Activated CD4-positive, alpha-beta memory T cell treated with anti-CD3 and anti-CD28 coated beads for 36 hours (primary cell): ENCODE measurements around the gene ICE1. TPM values are rescaled to one million over a fixed set of nuclear protein-coding genes. Genes with fewer than 3 reads are reported as not detected.
"Not testable (repeated sequence)": the region's sequence is repeated elsewhere in the genome, so short reads cannot be mapped to it uniquely, and the experiment has no call there.

Source experiments
- CTCF ChIA-PET: fragments of 350-600 bp; sonication (Branson Sonifier 250); formaldehyde crosslinking; loops from one replicate; lab custom pipeline; 2021; ENCODE audit warnings: antibody characterized with exemption, inconsistent platforms; lab: Charles Lee
- POLR2A ChIA-PET: fragments of 350-600 bp; sonication (Branson Sonifier 250); formaldehyde crosslinking; loops from one replicate; lab custom pipeline; 2021; ENCODE audit warnings: antibody characterized with exemption; lab: Charles Lee
- DNase-seq: peaks from one replicate; pipeline ENCODE4 v3.0.0-alpha.2; 2020
- H3K27ac Mint-ChIP-seq: one replicate; pipeline ENCODE4 v1.8.0; 2021; ENCODE audit warnings: mixed read lengths
- H3K27me3 Mint-ChIP-seq: one replicate; pipeline ENCODE4 v1.8.0; 2021; ENCODE audit warnings: mixed read lengths
- H3K36me3 Mint-ChIP-seq: one replicate; pipeline ENCODE4 v1.8.0; 2021; ENCODE audit warnings: mixed read lengths
- H3K4me1 Mint-ChIP-seq: one replicate; pipeline ENCODE4 v1.8.0; 2021; ENCODE audit warnings: low read depth, mixed read lengths
- H3K4me3 Mint-ChIP-seq: one replicate; pipeline ENCODE4 v1.8.0; 2021; ENCODE audit warnings: mild to moderate bottlenecking, mixed read lengths
- H3K9me3 Mint-ChIP-seq: one replicate; pipeline ENCODE4 v1.8.0; 2021; ENCODE audit warnings: mixed read lengths
- intact Hi-C: fragments of 100-400 bp; cut with micrococcal nuclease; formaldehyde crosslinking; loops from one replicate; pipeline ENCODE4 v1.15.1; 2023
- total RNA-seq, 2 experiments: library from RNA; stranded (reverse); gene quantifications; one replicate each; pipeline ENCODE4 v1.2.3, GENCODE V29; 2021

Gene ICE1
- total RNA-seq, 2 experiments from 2014 or later = 25.5 to 26.0 TPM

DNA sequence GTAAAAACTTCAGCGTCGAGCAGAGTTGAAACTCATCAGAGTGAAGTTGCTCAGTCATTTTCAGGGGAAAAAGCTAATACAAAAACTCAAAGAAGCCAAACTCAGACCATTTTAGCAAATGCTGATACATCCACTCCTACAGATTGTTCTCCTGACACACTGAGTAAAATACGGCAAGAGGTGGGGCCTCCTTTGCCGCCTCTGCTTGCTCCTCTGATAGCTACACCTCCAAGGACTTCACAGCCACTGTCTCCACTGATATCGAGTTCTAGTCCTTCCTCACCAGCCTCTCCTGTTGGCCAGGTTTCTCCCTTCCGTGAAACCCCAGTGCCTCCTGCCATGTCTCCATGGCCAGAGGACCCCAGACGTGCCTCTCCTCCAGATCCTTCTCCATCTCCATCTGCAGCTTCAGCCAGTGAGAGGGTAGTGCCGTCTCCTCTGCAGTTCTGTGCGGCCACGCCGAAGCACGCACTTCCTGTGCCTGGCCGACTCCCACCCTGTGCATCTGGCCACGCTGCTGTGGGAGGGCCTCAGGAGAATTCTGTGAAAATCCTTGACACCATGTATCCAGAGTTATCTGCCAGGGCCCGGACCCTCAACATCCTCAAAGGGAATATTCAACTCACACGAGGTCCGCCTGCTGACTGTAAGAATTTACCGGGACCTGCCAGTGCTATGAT, 41.7 kb downstream of the ICE1 start:
- H3K27ac Mint-ChIP-seq = no peak overlapping the region
- ChIA-PET POLR2A (no interaction called here), CTCF (no interaction called here)

DNA sequence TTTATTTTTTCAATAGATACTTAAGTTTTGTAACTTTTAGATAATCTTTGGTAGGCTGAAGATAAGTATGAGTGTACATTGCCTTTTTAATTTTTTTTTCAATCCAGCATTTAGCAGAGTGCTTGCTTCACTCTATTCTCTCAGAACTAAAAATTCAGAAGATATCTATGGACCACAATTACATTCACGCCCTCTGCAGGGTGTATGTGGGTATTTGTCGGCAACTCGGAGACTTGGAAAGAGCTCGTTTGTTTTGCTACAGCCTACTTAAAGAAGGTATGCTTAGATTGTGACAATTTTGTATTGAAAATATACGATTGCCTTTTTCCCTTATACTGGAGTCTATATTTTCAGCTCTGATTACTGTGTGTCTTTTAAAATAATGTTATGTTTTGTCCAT, 43.8 kb downstream of the ICE1 start:
- H3K4me1 Mint-ChIP-seq = no peaks in the 10 kb centered on the region
- intact Hi-C loops = no loop called here
- peaks cover 50% of the 10 kb centered on the region for H3K36me3 Mint-ChIP-seq
- no peak for DNase-seq
- H3K27ac Mint-ChIP-seq = no peak overlapping the region
- H3K27me3 Mint-ChIP-seq = no peaks in the 10 kb centered on the region
- no peak overlapping the region for H3K4me3 Mint-ChIP-seq
- CTCF ChIA-PET = interaction anchor here (1.1 kb wide), 1 partner anchor 15 kb away, joined by 3 read pairs; no protein-coding TSS in a partner anchor
- H3K9me3 Mint-ChIP-seq = no peaks in the 10 kb centered on the region
- POLR2A ChIA-PET = interaction anchor here (1.0 kb wide), 1 partner anchor 9 kb away, joined by 4 read pairs; no protein-coding TSS in a partner anchor

More for the DNA sequence above, 41.7 kb downstream of the ICE1 start:
- Mint-ChIP-seq H3K36me3 (peaks cover 69% of the 10 kb centered on the region), H3K9me3 (no peaks in the 10 kb centered on the region), H3K27me3 (no peaks in the 10 kb centered on the region), H3K4me1 (no peaks in the 10 kb centered on the region), H3K4me3 (no peak overlapping the region)
- intact Hi-C loops = no loop called here
- DNase-seq = no peak

GRCh38 chr5:5467737-5468136, 45.3 kb downstream of the ICE1 start:
- POLR2A ChIA-PET = no interaction called here
- intact Hi-C loops = loop anchor here (2.0 kb wide), 1 partner anchor 21 kb away; no protein-coding TSS in a partner anchor
- Mint-ChIP-seq H3K36me3 (peaks cover 34% of the 10 kb centered on the region), H3K9me3 (no peaks in the 10 kb centered on the region), H3K27me3 (no peaks in the 10 kb centered on the region), H3K27ac (no peak overlapping the region), H3K4me1 (no peaks in the 10 kb centered on the region), H3K4me3 (no peak overlapping the region)
- no peak for DNase-seq
- CTCF ChIA-PET = no interaction called here

GRCh38 chr5:5470933-5471332, 48.5 kb downstream of the ICE1 start:
- no peaks in the 10 kb centered on the region for H3K9me3 Mint-ChIP-seq
- H3K36me3 Mint-ChIP-seq = peaks cover 27% of the 10 kb centered on the region
- ChIA-PET POLR2A (no interaction called here), CTCF (no interaction called here)
- no peaks in the 10 kb centered on the region for H3K4me1 Mint-ChIP-seq
- H3K27me3 Mint-ChIP-seq = no peaks in the 10 kb centered on the region
- no peak overlapping the region for H3K4me3 Mint-ChIP-seq
- no peak overlapping the region for H3K27ac Mint-ChIP-seq
- intact Hi-C loops = no loop called here
- DNase-seq = no peak

GRCh38 chr5:5473226-5473625, 50.7 kb downstream of the ICE1 start:
- H3K9me3 Mint-ChIP-seq = no peaks in the 10 kb centered on the region
- no peaks in the 10 kb centered on the region for H3K4me1 Mint-ChIP-seq
- ChIA-PET CTCF (interaction anchor here (1.5 kb wide), 1 partner anchor 14 kb away, joined by 3 read pairs; no protein-coding TSS in a partner anchor), POLR2A (no interaction called here)
- H3K27ac Mint-ChIP-seq = no peak overlapping the region
- no peak for DNase-seq
- H3K4me3 Mint-ChIP-seq = no peak overlapping the region
- intact Hi-C loops = no loop called here
- H3K36me3 Mint-ChIP-seq = peaks cover 32% of the 10 kb centered on the region
- no peaks in the 10 kb centered on the region for H3K27me3 Mint-ChIP-seq

DNA sequence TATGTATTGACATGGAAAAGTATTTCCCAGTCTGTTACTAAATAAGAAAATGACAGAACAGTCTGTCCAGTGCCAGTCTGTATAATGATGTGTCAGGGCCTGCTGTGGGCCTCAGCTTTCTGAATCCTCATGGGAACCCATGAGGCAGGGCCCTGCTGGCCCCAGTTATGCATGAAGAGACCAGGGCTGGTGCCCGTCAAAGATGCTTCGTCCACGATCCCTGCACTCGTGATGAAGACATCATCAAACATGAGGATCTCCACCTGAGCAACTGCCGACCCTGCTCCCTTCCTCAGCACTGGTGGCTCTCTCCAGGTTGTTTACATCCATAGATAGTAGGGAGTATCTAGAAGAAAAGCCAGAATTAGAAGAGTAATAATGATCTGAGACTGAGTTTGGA, 52.5 kb downstream of the ICE1 start:
- DNase-seq = no peak
- Mint-ChIP-seq H3K27me3 (no peaks in the 10 kb centered on the region), H3K4me3 (no peak overlapping the region), H3K36me3 (peaks cover 44% of the 10 kb centered on the region), H3K9me3 (no peaks in the 10 kb centered on the region), H3K4me1 (peaks cover 9% of the 10 kb centered on the region), H3K27ac (no peak overlapping the region)
- ChIA-PET CTCF (interaction anchor here (1.0 kb wide), 1 partner anchor 17 kb away, joined by 3 read pairs; no protein-coding TSS in a partner anchor), POLR2A (interaction anchor here (1.1 kb wide), 1 partner anchor 8 kb away, joined by 4 read pairs; no protein-coding TSS in a partner anchor)
- intact Hi-C loops = no loop called here

DNA sequence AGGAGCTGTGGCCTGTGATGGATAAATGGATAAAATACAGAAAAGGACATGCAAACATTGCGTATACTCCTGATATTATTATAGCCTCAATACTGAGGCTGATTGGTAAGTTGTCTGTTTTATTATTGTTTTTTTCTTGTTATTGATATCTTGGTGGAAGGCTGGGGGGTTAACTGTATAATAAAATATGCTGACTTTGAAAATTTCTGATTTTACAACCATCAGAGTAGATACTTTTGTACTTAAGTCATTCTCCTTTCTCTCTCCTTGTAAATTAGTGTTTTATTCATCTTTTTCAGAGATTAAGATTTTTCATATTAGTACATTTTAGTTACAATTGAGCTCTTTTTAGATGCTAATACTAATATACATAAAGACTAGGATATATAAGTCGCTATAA, 53.5 kb downstream of the ICE1 start:
- peaks cover 44% of the 10 kb centered on the region for H3K36me3 Mint-ChIP-seq
- ChIA-PET POLR2A (no interaction called here), CTCF (interaction anchor here (0.7 kb wide), 1 partner anchor 19 kb away, joined by 3 read pairs; no protein-coding TSS in a partner anchor)
- H3K4me1 Mint-ChIP-seq = peaks cover 15% of the 10 kb centered on the region
- no peaks in the 10 kb centered on the region for H3K9me3 Mint-ChIP-seq
- no peak for DNase-seq
- no peak overlapping the region for H3K4me3 Mint-ChIP-seq
- H3K27me3 Mint-ChIP-seq = no peaks in the 10 kb centered on the region
- intact Hi-C loops = no loop called here
- H3K27ac Mint-ChIP-seq = no peak overlapping the region

- H3K27ac Mint-ChIP-seq, H3K9me3 Mint-ChIP-seq, CTCF ChIA-PET, DNase-seq, H3K4me3 Mint-ChIP-seq, intact Hi-C loops, H3K27me3 Mint-ChIP-seq: not testable (repeated sequence)
- Mint-ChIP-seq H3K36me3 (peaks cover 44% of the 10 kb centered on the region), H3K4me1 (peaks cover 20% of the 10 kb centered on the region)
- POLR2A ChIA-PET = interaction anchor here (1.3 kb wide), 1 partner anchor 9 kb away, joined by 3 read pairs; no protein-coding TSS in a partner anchor
Observed at GRCh38 chr5:5479578-5479977, 57.1 kb downstream of the ICE1 start.

DNA sequence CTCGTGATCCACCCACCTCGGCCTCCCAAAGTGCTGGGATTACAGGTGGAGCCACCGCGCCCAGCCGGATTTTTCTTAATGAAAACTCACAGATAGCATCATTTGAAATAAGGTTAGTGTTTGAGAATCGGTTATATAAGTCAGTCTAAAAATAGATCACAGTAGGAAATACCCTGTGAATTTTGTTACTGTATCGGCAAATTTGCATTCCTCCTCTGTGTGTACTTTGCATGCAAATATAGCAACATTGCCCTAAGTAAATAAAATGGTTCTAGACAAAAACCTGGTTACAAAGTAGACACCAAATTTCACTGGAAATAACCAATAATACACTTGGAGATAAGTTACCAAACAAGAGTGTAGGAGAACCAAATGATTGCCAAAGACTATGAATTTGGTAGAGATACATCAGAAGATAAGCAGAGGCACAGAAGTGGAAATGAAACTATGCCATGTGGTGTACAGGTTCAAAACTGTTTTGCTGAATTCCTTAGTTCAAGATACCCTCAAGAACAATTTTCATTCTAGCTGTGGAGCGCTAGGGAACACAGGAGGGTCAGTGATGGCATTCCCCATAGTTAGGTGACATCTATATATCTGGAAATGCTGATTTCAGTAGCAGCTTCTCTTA, 58.1 kb downstream of the ICE1 start:
- ChIA-PET CTCF (interaction anchor here (0.6 kb wide), 1 partner anchor 14 kb away, joined by 3 read pairs; no protein-coding TSS in a partner anchor), POLR2A (no interaction called here)
- no peaks in the 10 kb centered on the region for H3K9me3 Mint-ChIP-seq
- H3K4me1 Mint-ChIP-seq = peaks cover 20% of the 10 kb centered on the region
- H3K27ac Mint-ChIP-seq = peak overlapping the region; percentile 33
- DNase-seq = no peak
- H3K27me3 Mint-ChIP-seq = no peaks in the 10 kb centered on the region
- no peak overlapping the region for H3K4me3 Mint-ChIP-seq
- intact Hi-C loops = no loop called here
- H3K36me3 Mint-ChIP-seq = peaks cover 38% of the 10 kb centered on the region

DNA sequence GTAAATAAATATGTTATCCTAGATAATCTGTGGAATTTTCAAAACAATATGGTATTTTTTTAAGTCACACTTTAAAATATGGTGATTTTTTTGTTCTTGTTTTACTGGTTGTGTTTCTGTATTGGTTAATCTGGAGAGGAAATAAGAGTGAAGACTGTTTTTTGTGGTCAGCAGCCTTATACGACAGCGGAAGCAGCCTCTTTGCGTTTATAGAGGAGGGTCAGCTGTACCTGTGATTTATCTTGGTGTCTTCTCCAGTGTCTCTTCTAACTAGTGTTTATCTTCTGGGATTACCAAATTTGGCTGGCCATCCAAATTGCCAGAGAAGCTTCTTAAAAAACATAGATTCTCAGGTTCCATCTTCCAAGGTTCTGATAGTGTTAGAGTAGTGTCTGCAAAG, 58.7 kb downstream of the ICE1 start:
- Mint-ChIP-seq H3K36me3 (peaks cover 36% of the 10 kb centered on the region), H3K27me3 (no peaks in the 10 kb centered on the region), H3K27ac (peak overlapping the region; percentile 32), H3K4me3 (no peak overlapping the region), H3K4me1 (peaks cover 20% of the 10 kb centered on the region), H3K9me3 (no peaks in the 10 kb centered on the region)
- ChIA-PET POLR2A (no interaction called here), CTCF (interaction anchor here (0.6 kb wide), 1 partner anchor 15 kb away, joined by 3 read pairs; no protein-coding TSS in a partner anchor)
- intact Hi-C loops = no loop called here
- no peak for DNase-seq

DNA sequence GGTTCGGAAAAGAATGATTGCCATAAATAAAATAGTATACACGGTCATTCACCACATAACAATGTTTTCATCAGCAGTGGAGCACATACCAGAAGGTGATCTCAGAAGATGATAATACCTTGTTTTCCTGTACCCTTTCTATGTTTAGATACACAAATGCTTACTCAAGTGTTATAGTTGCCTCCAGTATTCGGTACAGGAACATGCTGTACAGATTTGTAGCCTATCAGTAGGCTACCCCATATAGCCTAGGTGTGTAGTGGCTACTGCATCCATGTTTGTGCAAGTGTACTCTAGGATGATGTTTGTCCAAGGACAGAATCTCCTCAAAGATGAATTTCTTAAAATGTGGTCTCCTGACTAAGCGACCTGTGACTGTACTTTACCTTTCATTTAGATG, 59.2 kb downstream of the ICE1 start:
- ChIA-PET CTCF (interaction anchor here (0.6 kb wide), 1 partner anchor 15 kb away, joined by 3 read pairs; no protein-coding TSS in a partner anchor), POLR2A (no interaction called here)
- intact Hi-C loops = no loop called here
- Mint-ChIP-seq H3K9me3 (no peaks in the 10 kb centered on the region), H3K4me1 (peaks cover 20% of the 10 kb centered on the region), H3K27me3 (no peaks in the 10 kb centered on the region), H3K4me3 (no peak overlapping the region), H3K36me3 (peaks cover 31% of the 10 kb centered on the region), H3K27ac (peak overlapping the region; percentile 32)
- DNase-seq = no peak

DNA sequence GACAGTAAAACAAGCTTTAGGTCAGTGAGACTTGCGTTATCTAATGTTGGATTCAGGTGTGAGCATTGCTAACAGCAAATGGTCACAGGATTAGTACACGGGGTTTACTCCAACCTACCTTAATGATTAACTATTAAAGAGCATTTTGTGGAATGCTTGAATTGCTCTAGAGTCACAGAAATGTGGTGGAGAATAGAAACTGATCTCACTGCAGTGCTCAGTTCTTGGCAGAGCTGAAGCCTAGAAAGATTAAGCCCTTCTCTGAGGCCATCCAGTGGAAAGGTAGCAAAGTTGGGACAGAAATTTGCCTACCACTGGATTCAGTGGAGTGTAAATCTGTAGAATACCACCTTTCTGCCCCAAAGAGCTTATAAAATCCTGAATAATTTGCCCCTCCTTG, 60.9 kb downstream of the ICE1 start:
- peaks cover 23% of the 10 kb centered on the region for H3K36me3 Mint-ChIP-seq
- POLR2A ChIA-PET = no interaction called here

More for the DNA sequence above, 60.9 kb downstream of the ICE1 start:
- H3K27me3 Mint-ChIP-seq = no peaks in the 10 kb centered on the region
- peaks cover 20% of the 10 kb centered on the region for H3K4me1 Mint-ChIP-seq
- no peak for DNase-seq
- intact Hi-C loops = no loop called here
- no peaks in the 10 kb centered on the region for H3K9me3 Mint-ChIP-seq
- CTCF ChIA-PET = no interaction called here
- no peak overlapping the region for H3K27ac Mint-ChIP-seq
- no peak overlapping the region for H3K4me3 Mint-ChIP-seq
